GM21390 (cell line): Measurements from ENCODE around the gene KCNN4.

Source experiments
- ATAC-seq: cut with Tn5 transposase; IDR thresholded peaks from one replicate; pipeline ENCODE4 v1.9.1; 2021; ENCODE audit not compliant: unreplicated experiment

Gene KCNN4

GRCh38 chr19:43799502-43800142 is 18.8 kb upstream of the KCNN4 start:
- ATAC-seq = no peak

GRCh38 chr19:43798546-43799409 is 18.0 kb upstream of the KCNN4 start:
- no peak for ATAC-seq

GRCh38 chr19:43798026-43798545 is 17.3 kb upstream of the KCNN4 start:
- no peak for ATAC-seq

DNA sequence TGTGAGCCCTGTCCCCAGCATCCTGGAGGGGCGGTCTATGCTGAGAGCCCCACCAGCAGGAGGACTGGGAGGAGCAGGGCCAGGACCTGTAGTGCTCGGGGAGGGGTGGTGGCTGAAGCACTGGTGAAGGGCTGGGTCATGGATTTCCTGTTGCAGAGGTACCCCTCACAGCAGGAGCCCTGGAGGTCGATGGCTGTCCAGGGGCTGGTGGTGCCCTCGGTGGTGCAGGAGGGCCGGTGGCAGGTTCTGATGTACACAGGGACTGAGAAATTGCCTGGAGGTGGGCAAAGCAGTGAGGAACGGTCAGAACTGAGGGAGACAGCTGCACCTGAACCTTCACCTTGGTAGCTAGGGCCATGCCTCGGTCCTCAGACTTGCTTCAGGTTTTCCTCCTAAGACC is 16.8 kb upstream of the KCNN4 start:
- no peak for ATAC-seq

- ATAC-seq = no peak
These were observed 16.3 kb upstream of the KCNN4 start for GRCh38 chr19:43797118-43797517.

- ATAC-seq = no peak
These were observed 9.8 kb upstream of the KCNN4 start for GRCh38 chr19:43790587-43790986.

GRCh38 chr19:43789029-43789428 is 8.3 kb upstream of the KCNN4 start:
- ATAC-seq = no peak

DNA sequence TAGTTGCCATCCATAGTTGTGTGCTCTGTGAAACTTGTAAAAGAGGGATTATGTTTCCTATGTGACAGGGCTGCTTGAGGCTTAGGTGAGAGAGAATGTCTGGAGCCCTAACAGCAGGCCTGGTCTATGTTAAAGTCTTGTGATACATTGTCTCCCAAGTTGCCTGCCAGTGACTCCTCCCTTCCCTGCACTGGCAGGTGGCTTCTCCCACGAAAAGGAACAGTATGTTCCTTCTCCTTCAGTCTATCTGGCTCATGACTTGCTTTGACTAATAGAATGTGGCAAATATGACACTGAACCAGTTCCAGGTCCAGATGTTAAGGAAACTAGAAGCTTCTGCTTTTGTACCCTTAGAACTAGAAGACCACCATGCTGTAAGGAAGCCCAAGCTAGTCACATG is 5.9 kb upstream of the KCNN4 start:
- no peak for ATAC-seq

GRCh38 chr19:43784981-43785808 is 4.4 kb upstream of the KCNN4 start:
- no peak for ATAC-seq

GRCh38 chr19:43784241-43784980 is 3.6 kb upstream of the KCNN4 start:
- ATAC-seq = no peak

- no peak for ATAC-seq
These were observed 2.9 kb upstream of the KCNN4 start for GRCh38 chr19:43783636-43784035.

DNA sequence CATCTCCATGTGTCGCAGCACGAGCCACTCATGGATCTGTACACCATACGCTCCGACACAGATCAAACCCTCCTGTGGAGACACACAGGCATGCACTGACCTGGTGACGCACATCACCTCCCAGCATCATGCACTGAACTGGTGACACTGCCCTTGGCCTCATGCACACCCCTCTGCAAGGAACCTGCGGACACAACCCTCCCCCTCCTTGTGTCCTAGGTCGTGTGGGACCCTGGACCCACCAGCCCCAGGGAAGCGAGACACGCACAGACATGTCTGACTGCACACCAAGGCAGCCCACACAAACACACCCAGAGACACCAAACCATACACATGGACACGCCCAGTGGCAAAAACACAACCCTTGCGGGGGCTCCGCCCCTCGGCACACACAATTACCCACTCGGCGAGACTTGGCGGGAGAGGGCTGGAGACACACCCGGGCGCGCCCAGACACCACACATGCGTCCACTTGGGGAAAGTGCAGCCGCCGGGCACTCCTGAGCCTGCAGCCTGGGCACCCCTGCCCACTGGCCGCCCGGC is 2.0 kb upstream of the KCNN4 start:
- no peak for ATAC-seq

GRCh38 chr19:43782311-43782660 is 1.5 kb upstream of the KCNN4 start:
- no peak for ATAC-seq

- ATAC-seq = no peak
These were observed 997 bp upstream of the KCNN4 start for GRCh38 chr19:43781630-43782310.

DNA sequence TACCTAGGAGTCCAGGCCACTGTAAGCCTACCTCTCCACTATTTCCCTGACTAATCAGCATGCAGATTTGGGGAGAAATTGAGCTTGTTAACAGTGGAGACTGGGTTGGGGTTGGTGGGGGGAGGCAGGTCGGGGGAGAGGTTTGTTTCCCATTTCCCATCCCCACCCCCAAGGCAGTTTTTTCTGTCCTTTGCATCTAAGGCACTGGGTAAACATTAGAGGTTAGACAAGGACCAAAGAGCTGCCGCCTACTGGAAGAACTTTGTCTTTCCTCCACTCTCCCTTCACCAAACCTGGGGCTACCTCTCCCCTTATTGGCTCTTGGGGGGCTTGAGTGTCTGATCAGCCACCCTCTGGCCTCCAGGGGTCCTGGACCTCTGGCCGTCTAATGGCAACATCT is 953 bp downstream of the KCNN4 start:
- no peak for ATAC-seq

DNA sequence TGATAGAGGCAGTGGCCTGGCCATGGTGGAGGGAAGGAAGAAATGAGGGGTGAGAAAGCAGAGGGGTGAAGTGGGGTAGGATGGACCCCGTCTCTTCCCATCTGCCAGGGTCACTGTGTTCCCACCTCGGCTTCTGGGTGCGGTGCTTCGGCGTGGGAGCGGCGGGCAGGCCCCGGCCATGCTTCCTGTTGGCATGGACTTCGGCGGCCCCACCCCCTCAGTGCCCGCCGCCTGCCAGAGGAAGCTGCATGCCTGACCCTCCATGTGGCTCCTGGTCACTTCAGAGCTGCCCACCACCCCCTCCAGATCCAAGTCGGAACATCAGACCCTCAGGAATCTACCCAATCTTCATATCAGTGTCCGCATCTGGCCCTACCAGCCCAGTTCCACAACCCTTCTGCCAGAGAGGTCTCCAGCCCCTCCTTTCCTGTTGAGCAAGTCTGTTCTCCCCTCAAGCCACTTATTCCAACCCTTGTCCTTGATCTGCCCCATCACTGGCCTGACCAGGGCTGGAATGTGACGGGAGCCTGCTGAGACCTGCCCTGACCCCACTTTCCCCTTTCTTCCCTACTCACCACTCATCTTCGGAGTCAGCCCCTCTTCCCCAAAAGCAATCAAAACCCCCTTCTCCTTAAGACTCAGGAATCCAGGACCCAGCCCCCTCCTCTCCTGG is 1.5 kb downstream of the KCNN4 start:
- ATAC-seq = no peak

GRCh38 chr19:43778651-43779050 is 2.1 kb downstream of the KCNN4 start:
- ATAC-seq = no peak

DNA sequence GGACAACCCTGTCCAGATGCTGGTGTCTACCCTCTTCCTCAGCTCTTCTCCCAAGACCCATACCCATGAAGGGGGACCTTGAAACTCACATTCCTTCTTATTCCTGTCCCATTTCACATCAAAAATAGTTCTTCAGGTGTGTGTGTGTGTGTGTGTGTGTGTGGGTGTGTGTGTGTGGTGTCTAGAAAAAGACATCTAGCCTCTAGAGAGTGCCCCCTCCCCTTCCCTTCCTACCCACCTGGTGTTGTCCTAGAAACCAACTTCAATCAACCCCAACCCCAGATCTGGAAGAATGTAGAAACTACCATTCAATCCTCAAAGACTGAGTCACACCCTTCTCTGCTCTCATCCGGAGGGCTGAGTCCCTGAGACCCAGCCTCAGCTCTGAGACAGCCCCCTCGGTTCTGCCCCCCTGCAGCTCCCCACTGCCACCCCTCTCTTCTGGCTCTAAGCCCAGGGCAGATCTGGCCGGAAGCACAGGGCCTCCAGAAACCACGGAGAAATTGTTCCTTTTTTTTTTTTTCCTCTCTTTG is 3.5 kb downstream of the KCNN4 start:
- ATAC-seq = no peak

GRCh38 chr19:43776286-43776685 is 4.5 kb downstream of the KCNN4 start:
- ATAC-seq = no peak
